Measurements from ENCODE around the gene TMEM141.

GRCh38 chr9:136796238-136796774, 5.2 kb downstream of the TMEM141 start, which contains the start of gene CCDC183:
- TF ChIP-seq, protein P1, sequence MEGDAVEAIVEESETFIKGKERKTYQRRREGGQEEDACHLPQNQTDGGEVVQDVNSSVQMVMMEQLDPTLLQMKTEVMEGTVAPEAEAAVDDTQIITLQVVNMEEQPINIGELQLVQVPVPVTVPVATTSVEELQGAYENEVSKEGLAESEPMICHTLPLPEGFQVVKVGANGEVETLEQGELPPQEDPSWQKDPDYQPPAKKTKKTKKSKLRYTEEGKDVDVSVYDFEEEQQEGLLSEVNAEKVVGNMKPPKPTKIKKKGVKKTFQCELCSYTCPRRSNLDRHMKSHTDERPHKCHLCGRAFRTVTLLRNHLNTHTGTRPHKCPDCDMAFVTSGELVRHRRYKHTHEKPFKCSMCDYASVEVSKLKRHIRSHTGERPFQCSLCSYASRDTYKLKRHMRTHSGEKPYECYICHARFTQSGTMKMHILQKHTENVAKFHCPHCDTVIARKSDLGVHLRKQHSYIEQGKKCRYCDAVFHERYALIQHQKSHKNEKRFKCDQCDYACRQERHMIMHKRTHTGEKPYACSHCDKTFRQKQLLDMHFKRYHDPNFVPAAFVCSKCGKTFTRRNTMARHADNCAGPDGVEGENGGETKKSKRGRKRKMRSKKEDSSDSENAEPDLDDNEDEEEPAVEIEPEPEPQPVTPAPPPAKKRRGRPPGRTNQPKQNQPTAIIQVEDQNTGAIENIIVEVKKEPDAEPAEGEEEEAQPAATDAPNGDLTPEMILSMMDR (IDR thresholded peaks at IDR 0.05; ENCODE audit: poor library complexity, severe bottlenecking) = no peak
- TF ChIP-seq, protein P2, sequence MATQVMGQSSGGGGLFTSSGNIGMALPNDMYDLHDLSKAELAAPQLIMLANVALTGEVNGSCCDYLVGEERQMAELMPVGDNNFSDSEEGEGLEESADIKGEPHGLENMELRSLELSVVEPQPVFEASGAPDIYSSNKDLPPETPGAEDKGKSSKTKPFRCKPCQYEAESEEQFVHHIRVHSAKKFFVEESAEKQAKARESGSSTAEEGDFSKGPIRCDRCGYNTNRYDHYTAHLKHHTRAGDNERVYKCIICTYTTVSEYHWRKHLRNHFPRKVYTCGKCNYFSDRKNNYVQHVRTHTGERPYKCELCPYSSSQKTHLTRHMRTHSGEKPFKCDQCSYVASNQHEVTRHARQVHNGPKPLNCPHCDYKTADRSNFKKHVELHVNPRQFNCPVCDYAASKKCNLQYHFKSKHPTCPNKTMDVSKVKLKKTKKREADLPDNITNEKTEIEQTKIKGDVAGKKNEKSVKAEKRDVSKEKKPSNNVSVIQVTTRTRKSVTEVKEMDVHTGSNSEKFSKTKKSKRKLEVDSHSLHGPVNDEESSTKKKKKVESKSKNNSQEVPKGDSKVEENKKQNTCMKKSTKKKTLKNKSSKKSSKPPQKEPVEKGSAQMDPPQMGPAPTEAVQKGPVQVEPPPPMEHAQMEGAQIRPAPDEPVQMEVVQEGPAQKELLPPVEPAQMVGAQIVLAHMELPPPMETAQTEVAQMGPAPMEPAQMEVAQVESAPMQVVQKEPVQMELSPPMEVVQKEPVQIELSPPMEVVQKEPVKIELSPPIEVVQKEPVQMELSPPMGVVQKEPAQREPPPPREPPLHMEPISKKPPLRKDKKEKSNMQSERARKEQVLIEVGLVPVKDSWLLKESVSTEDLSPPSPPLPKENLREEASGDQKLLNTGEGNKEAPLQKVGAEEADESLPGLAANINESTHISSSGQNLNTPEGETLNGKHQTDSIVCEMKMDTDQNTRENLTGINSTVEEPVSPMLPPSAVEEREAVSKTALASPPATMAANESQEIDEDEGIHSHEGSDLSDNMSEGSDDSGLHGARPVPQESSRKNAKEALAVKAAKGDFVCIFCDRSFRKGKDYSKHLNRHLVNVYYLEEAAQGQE (IDR thresholded peaks at IDR 0.05; ENCODE audit: borderline replicate concordance) = no peak
- TF ChIP-seq EP300 (conservative IDR thresholded peaks at IDR 0.05; ENCODE audit: poor library complexity, severe bottlenecking) (no peak), SMC3 (conservative IDR thresholded peaks at IDR 0.05; ENCODE audit: poor library complexity) (no peak)
